ENCODE results near the gene PRH1.

PRH1 gene

GRCh38 chr12:10884086-10884725, at the start of gene PRH1:
PRH1 (minus strand) TSS chr12:10884255; CDS start chr12:10884217, 38 bp downstream.
- no peaks in the 10 kb centered on the region for H3K4me1 ChIP-seq (ENCODE audit: insufficient read depth, low read length)
- no peaks in the 10 kb centered on the region for H3K36me3 ChIP-seq (ENCODE audit: insufficient read depth, low read length)
- no peak within 1 kb of the TSS for H3K9ac ChIP-seq (ENCODE audit: low read depth, low read length)
- H3K9me3 ChIP-seq (ENCODE audit: control insufficient read depth, insufficient read depth, low read length), result no peaks in the 10 kb centered on the region

GRCh38 chr12:10928746-10929286, 44.8 kb upstream of the PRH1 start, which contains the start of gene PRH2:
PRH2 (plus strand) TSS chr12:10929236; CDS start chr12:10929274, 38 bp downstream.
- Histone ChIP-seq H3K9me3 (ENCODE audit: control insufficient read depth, insufficient read depth, low read length) (no peaks in the 10 kb centered on the region), H3K9ac (ENCODE audit: low read depth, low read length) (no peak within 1 kb of the TSS), H3K36me3 (ENCODE audit: insufficient read depth, low read length) (no peaks in the 10 kb centered on the region), H3K4me1 (ENCODE audit: insufficient read depth, low read length) (no peaks in the 10 kb centered on the region)

GRCh38 chr12:10926269-10926668, 42.2 kb upstream of the PRH1 start:
- no peak overlapping the region for H3K9ac ChIP-seq (ENCODE audit: low read depth, low read length)
- H3K36me3 ChIP-seq (ENCODE audit: insufficient read depth, low read length), result no peaks in the 10 kb centered on the region
- H3K4me1 ChIP-seq (ENCODE audit: insufficient read depth, low read length), result no peaks in the 10 kb centered on the region
- no peaks in the 10 kb centered on the region for H3K9me3 ChIP-seq (ENCODE audit: control insufficient read depth, insufficient read depth, low read length)

GRCh38 chr12:10919809-10920208, 35.8 kb upstream of the PRH1 start:
- Histone ChIP-seq H3K9me3 (ENCODE audit: control insufficient read depth, insufficient read depth, low read length) (no peaks in the 10 kb centered on the region), H3K4me1 (ENCODE audit: insufficient read depth, low read length) (no peaks in the 10 kb centered on the region), H3K9ac (ENCODE audit: low read depth, low read length) (no peak overlapping the region), H3K36me3 (ENCODE audit: insufficient read depth, low read length) (no peaks in the 10 kb centered on the region)

GRCh38 chr12:10910380-10910779, 26.3 kb upstream of the PRH1 start:
- Histone ChIP-seq H3K4me1 (ENCODE audit: insufficient read depth, low read length) (no peaks in the 10 kb centered on the region), H3K9ac (ENCODE audit: low read depth, low read length) (no peak overlapping the region), H3K36me3 (ENCODE audit: insufficient read depth, low read length) (no peaks in the 10 kb centered on the region)

GRCh38 chr12:10909462-10909861, 25.4 kb upstream of the PRH1 start, which contains the start of gene TAS2R13:
TAS2R13 (minus strand) TSS chr12:10909562; CDS start chr12:10909298, 264 bp downstream.
- Histone ChIP-seq H3K36me3 (ENCODE audit: insufficient read depth, low read length) (no peaks in the 10 kb centered on the region; the same call in 1 of the 2 replicates), H3K4me1 (ENCODE audit: insufficient read depth, low read length) (no peaks in the 10 kb centered on the region), H3K9ac (ENCODE audit: low read depth, low read length) (no peak within 1 kb of the TSS), H3K9me3 (ENCODE audit: control insufficient read depth, insufficient read depth, low read length) (no peaks in the 10 kb centered on the region; the same call in 1 of the 2 replicates)

More at GRCh38 chr12:10910380-10910779, 26.3 kb upstream of the PRH1 start:
- no peaks in the 10 kb centered on the region; the same call in 1 of the 2 replicates for H3K9me3 ChIP-seq (ENCODE audit: control insufficient read depth, insufficient read depth, low read length)

GRCh38 chr12:10904686-10905085, 20.6 kb upstream of the PRH1 start:
- Histone ChIP-seq H3K9me3 (ENCODE audit: control insufficient read depth, insufficient read depth, low read length) (peaks cover 9% of the 10 kb centered on the region), H3K36me3 (ENCODE audit: insufficient read depth, low read length) (no peaks in the 10 kb centered on the region; the same call in 1 of the 2 replicates), H3K9ac (ENCODE audit: low read depth, low read length) (no peak overlapping the region), H3K4me1 (ENCODE audit: insufficient read depth, low read length) (no peaks in the 10 kb centered on the region)

GRCh38 chr12:10901427-10901826, 17.4 kb upstream of the PRH1 start:
- H3K36me3 ChIP-seq (ENCODE audit: insufficient read depth, low read length), result no peaks in the 10 kb centered on the region; the same call in 1 of the 2 replicates
- no peak overlapping the region for H3K9ac ChIP-seq (ENCODE audit: low read depth, low read length)
- no peaks in the 10 kb centered on the region for H3K4me1 ChIP-seq (ENCODE audit: insufficient read depth, low read length)
- H3K9me3 ChIP-seq (ENCODE audit: control insufficient read depth, insufficient read depth, low read length), result peaks cover 9% of the 10 kb centered on the region

- Histone ChIP-seq H3K36me3 (ENCODE audit: insufficient read depth, low read length) (no peaks in the 10 kb centered on the region; the same call in 1 of the 2 replicates), H3K9me3 (ENCODE audit: control insufficient read depth, insufficient read depth, low read length) (peaks cover 9% of the 10 kb centered on the region), H3K9ac (ENCODE audit: low read depth, low read length) (no peak overlapping the region), H3K4me1 (ENCODE audit: insufficient read depth, low read length) (no peaks in the 10 kb centered on the region)
Measured at GRCh38 chr12:10900972-10901371, 16.9 kb upstream of the PRH1 start.

GRCh38 chr12:10900530-10900929, 16.5 kb upstream of the PRH1 start:
- Histone ChIP-seq H3K36me3 (ENCODE audit: insufficient read depth, low read length) (no peaks in the 10 kb centered on the region; the same call in 1 of the 2 replicates), H3K4me1 (ENCODE audit: insufficient read depth, low read length) (no peaks in the 10 kb centered on the region), H3K9ac (ENCODE audit: low read depth, low read length) (no peak overlapping the region), H3K9me3 (ENCODE audit: control insufficient read depth, insufficient read depth, low read length) (peaks cover 9% of the 10 kb centered on the region)

GRCh38 chr12:10896854-10897253, 12.8 kb upstream of the PRH1 start:
- H3K4me1 ChIP-seq (ENCODE audit: insufficient read depth, low read length), result no peaks in the 10 kb centered on the region
- H3K9ac ChIP-seq (ENCODE audit: low read depth, low read length), result no peak overlapping the region
- H3K9me3 ChIP-seq (ENCODE audit: control insufficient read depth, insufficient read depth, low read length), result no peaks in the 10 kb centered on the region; the same call in 1 of the 2 replicates
- no peaks in the 10 kb centered on the region for H3K36me3 ChIP-seq (ENCODE audit: insufficient read depth, low read length)

- Histone ChIP-seq H3K9ac (ENCODE audit: low read depth, low read length) (no peak overlapping the region), H3K9me3 (ENCODE audit: control insufficient read depth, insufficient read depth, low read length) (no peaks in the 10 kb centered on the region), H3K4me1 (ENCODE audit: insufficient read depth, low read length) (no peaks in the 10 kb centered on the region), H3K36me3 (ENCODE audit: insufficient read depth, low read length) (no peaks in the 10 kb centered on the region)
Measured at GRCh38 chr12:10891937-10892336, 7.9 kb upstream of the PRH1 start.

GRCh38 chr12:10889226-10889625, 5.2 kb upstream of the PRH1 start:
- no peaks in the 10 kb centered on the region for H3K4me1 ChIP-seq (ENCODE audit: insufficient read depth, low read length)
- H3K36me3 ChIP-seq (ENCODE audit: insufficient read depth, low read length), result no peaks in the 10 kb centered on the region
- H3K9ac ChIP-seq (ENCODE audit: low read depth, low read length), result no peak overlapping the region
- H3K9me3 ChIP-seq (ENCODE audit: control insufficient read depth, insufficient read depth, low read length), result no peaks in the 10 kb centered on the region

- H3K36me3 ChIP-seq (ENCODE audit: insufficient read depth, low read length), result no peaks in the 10 kb centered on the region; the same call in 1 of the 2 replicates
- no peak overlapping the region for H3K9ac ChIP-seq (ENCODE audit: low read depth, low read length)
- H3K9me3 ChIP-seq (ENCODE audit: control insufficient read depth, insufficient read depth, low read length), result no peaks in the 10 kb centered on the region
- H3K4me1 ChIP-seq (ENCODE audit: insufficient read depth, low read length), result no peaks in the 10 kb centered on the region
Measured at GRCh38 chr12:10873378-10873777, 10.7 kb downstream of the PRH1 start.

GRCh38 chr12:10867381-10867780, 16.7 kb downstream of the PRH1 start:
- Histone ChIP-seq H3K4me1 (ENCODE audit: insufficient read depth, low read length) (no peaks in the 10 kb centered on the region), H3K36me3 (ENCODE audit: insufficient read depth, low read length) (no peaks in the 10 kb centered on the region)

More at GRCh38 chr12:10867381-10867780, 16.7 kb downstream of the PRH1 start:
- no peak overlapping the region for H3K9ac ChIP-seq (ENCODE audit: low read depth, low read length)
- no peaks in the 10 kb centered on the region for H3K9me3 ChIP-seq (ENCODE audit: control insufficient read depth, insufficient read depth, low read length)

All from ES-I3 (cell line).